Measurements from ENCODE around the gene PTPN6.

GRCh38 chr12:6978611-6979011 lies 27.5 kb downstream of the PTPN6 start:
- TF ChIP-seq MYC (IDR thresholded peaks at IDR 0.05; ENCODE audit: insufficient read depth, insufficient read length, insufficient replicate concordance, low read length, severe bottlenecking) (no peak), PBX3 (IDR thresholded peaks at IDR 0.05; ENCODE audit: insufficient replicate concordance, low read depth, low read length) (no peak), ETV6 (conservative IDR thresholded peaks at IDR 0.05 in 1 of 2, IDR thresholded peaks at IDR 0.05 in 1 of 2; ENCODE audit: borderline replicate concordance in 1 of 2, low read depth in 1 of 2) (no peak), CTCF (IDR thresholded peaks at IDR 0.05 in 2 of 3, conservative IDR thresholded peaks at IDR 0.05 in 1 of 3; ENCODE audit: control insufficient read depth in 2 of 3, extremely low read depth in 1 of 3, insufficient read depth in 1 of 3, low read depth in 3 of 3, low read length in 3 of 3) (no peak), BHLHE40 (IDR thresholded peaks at IDR 0.05; ENCODE audit: borderline replicate concordance in 1 of 2, low read depth in 2 of 2, low read length in 1 of 2) (no peak), POLR2AphosphoS5 (IDR thresholded peaks at IDR 0.05; ENCODE audit: low read length) (no peak), REST (IDR thresholded peaks at IDR 0.05; ENCODE audit: low read depth, low read length) (no peak)

Data from GM12878 (cell line).